Muscle layer of duodenum (tissue), 2 donors: ENCODE measurements around the gene ZC3HAV1L.

Experiments
- H3K27ac ChIP-seq: one replicate; pipeline ENCODE4 v1.7.0; 2013; ENCODE audit warnings: mild to moderate bottlenecking, low read length
- H3K27me3 ChIP-seq: one replicate; pipeline ENCODE4 v1.7.0; 2013; ENCODE audit warnings: low read depth, mild to moderate bottlenecking, control low read depth, low read length
- H3K36me3 ChIP-seq, 2 donors: one replicate each; pipeline ENCODE4 v1.7.0; 2013; ENCODE audit warnings: low read length in 2 of 2, control low read depth in 1 of 2, mild to moderate bottlenecking in 1 of 2; ENCODE audit not compliant: insufficient read depth in 2 of 2, control insufficient read depth in 1 of 2
- H3K4me1 ChIP-seq, 2 donors: one replicate each; pipeline ENCODE4 v1.7.0; 2013; ENCODE audit warnings: low read length in 2 of 2, mild to moderate bottlenecking in 2 of 2, control low read depth in 1 of 2, moderate library complexity in 1 of 2; ENCODE audit not compliant: insufficient read depth in 2 of 2, control insufficient read depth in 1 of 2
- H3K4me3 ChIP-seq, 2 donors: one replicate each; pipeline ENCODE4 v1.7.0; 2013; ENCODE audit warnings: low read length in 2 of 2, low read depth in 1 of 2, mild to moderate bottlenecking in 1 of 2
- H3K9me3 ChIP-seq, 2 donors: one replicate each; pipeline ENCODE4 v1.7.0; 2013; ENCODE audit warnings: low read length in 2 of 2, control low read depth in 1 of 2, mild to moderate bottlenecking in 1 of 2; ENCODE audit not compliant: control insufficient read depth in 1 of 2
- donor health status: healthy.

ZC3HAV1L gene

DNA sequence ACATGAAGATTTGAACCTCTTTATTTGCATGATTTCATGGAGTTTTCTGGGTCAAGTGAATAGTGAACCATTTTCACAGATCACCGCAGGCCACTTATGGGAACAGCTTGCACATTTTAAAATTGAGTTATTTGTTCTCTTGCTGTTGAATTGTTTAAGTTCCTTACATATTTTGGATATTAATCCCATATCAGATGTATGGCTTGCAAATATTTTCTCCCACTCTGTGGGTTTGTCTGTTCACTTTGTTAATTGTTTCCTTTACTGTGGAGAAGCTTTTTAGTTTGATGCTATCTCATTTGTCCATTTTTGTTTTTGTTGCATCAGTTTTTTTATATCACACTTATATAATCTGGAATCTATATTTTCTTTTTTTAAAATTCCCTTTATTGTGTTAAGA lies 14.1 kb upstream of the ZC3HAV1L start:
- H3K27ac ChIP-seq, result no peak overlapping the region
- peaks cover 57 to 69% of the 10 kb centered on the region in 2 donors for H3K36me3 ChIP-seq
- H3K4me3 ChIP-seq, result no peak overlapping the region
- H3K27me3 ChIP-seq, result no peaks in the 10 kb centered on the region
- no peaks in the 10 kb centered on the region for H3K9me3 ChIP-seq
- no peaks in the 10 kb centered on the region for H3K4me1 ChIP-seq

DNA sequence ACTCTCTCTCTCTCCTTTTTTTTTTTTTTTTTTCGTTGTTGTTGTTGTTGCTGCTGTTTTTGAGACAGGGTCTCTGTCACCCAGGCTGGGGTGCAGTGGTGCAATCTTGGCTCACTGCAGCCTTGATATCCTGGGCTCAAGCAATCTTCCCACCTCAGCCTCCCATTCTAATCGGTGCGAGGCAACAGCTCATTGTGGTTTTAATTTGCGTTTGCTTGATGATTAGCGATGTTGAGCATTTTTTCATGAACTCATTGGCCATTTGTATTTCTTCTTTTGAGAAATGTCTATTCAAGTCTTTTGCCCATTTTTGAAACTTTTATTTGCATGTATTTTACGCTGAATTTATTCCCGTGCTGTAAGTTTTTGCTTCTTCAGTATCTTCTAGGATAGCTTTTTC lies 13.3 kb upstream of the ZC3HAV1L start:
- H3K36me3 ChIP-seq, result peaks cover 51 to 61% of the 10 kb centered on the region in 2 donors
- H3K4me1 ChIP-seq, result no peaks in the 10 kb centered on the region

DNA sequence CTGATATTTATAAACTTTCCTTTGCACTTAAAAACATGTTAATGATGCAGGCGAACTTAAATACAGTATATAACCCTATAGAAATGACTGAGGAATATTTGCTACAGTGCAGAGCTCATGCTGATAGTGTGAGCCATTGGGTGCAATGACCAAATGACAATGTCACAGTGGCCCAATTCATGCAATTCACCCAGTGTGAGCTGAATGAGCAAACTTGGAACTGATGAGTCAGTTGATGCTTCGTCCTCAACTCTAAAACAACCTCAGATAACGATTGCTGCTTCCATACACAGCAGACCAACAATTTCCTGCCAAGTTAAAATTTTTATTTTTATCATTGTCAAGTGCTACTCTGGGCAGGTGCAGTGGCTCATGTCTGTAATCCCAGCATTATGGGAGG lies 12.1 kb upstream of the ZC3HAV1L start:
- no peak overlapping the region for H3K27ac ChIP-seq
- no peaks in the 10 kb centered on the region for H3K4me1 ChIP-seq
- no peak overlapping the region for H3K4me3 ChIP-seq
- H3K9me3 ChIP-seq, result no peaks in the 10 kb centered on the region
- H3K27me3 ChIP-seq, result no peaks in the 10 kb centered on the region
- H3K36me3 ChIP-seq, result peaks cover 47 to 49% of the 10 kb centered on the region in 2 donors

More for the DNA sequence above, 13.3 kb upstream of the ZC3HAV1L start:
- Histone ChIP-seq H3K4me3 (no peak overlapping the region), H3K27me3 (no peaks in the 10 kb centered on the region), H3K9me3 (no peaks in the 10 kb centered on the region), H3K27ac (no peak overlapping the region)

GRCh38 chr7:139046143-139046542 lies 10.3 kb upstream of the ZC3HAV1L start:
- Histone ChIP-seq H3K27me3 (no peaks in the 10 kb centered on the region), H3K9me3 (no peaks in the 10 kb centered on the region), H3K4me3 (no peak overlapping the region), H3K36me3 (peaks cover 41 to 43% of the 10 kb centered on the region in 2 donors), H3K27ac (no peak overlapping the region), H3K4me1 (no peaks in the 10 kb centered on the region)

- Histone ChIP-seq H3K9me3 (no peaks in the 10 kb centered on the region), H3K4me3 (no peak overlapping the region), H3K36me3 (peaks cover 38 to 40% of the 10 kb centered on the region in 2 donors), H3K4me1 (no peaks in the 10 kb centered on the region), H3K27me3 (no peaks in the 10 kb centered on the region), H3K27ac (no peak overlapping the region)
These were observed 9.3 kb upstream of the ZC3HAV1L start for GRCh38 chr7:139044813-139045794.

DNA sequence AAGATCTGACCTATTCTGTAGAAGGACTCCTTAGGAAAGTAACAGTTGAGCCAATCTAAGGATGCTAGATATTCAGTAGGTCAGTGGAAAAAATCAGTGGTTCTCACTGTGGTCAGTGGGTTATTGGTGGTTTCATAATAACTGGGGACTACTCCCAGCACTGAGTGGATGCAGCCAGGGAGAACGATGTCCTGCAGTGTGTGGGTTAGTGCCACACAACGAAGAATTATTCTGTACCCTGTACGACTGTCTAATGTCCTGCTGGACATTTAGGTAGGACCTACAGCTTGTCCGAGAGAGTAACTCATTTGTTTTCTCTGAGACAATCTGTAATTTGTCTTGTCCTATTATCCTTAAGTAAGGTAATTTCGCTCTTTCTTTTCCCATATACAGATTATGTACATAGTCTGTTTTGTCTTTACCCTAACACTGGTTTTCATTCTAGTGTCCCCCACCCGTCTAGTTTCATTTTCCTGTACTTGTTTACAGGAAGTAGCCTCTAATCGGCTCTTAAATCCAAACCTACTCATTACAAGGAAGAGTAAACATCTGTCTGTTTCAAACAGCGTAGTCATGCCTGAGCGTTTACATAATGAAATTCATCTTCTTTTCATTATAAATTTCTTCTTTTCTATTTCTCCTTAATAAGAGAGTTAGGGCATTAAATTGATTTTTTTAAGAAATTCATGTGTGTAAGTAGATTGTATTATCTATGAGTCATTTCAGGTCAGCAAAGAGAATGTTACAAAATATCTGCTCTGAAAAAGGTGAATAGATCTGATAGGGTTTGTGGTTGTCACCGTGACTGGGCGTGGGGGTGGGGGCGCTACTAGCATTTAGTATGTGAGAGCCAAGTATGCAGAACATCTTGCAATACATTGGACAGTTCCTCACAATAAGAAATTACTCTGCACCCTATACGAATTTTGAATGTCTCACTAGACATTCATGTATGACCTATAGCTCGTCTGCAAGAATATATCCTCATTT lies 8.3 kb upstream of the ZC3HAV1L start:
- Histone ChIP-seq H3K4me3 (no peak overlapping the region), H3K27me3 (no peaks in the 10 kb centered on the region), H3K27ac (no peak overlapping the region), H3K36me3 (peaks cover 30 to 32% of the 10 kb centered on the region in 2 donors), H3K4me1 (no peaks in the 10 kb centered on the region), H3K9me3 (no peaks in the 10 kb centered on the region)

DNA sequence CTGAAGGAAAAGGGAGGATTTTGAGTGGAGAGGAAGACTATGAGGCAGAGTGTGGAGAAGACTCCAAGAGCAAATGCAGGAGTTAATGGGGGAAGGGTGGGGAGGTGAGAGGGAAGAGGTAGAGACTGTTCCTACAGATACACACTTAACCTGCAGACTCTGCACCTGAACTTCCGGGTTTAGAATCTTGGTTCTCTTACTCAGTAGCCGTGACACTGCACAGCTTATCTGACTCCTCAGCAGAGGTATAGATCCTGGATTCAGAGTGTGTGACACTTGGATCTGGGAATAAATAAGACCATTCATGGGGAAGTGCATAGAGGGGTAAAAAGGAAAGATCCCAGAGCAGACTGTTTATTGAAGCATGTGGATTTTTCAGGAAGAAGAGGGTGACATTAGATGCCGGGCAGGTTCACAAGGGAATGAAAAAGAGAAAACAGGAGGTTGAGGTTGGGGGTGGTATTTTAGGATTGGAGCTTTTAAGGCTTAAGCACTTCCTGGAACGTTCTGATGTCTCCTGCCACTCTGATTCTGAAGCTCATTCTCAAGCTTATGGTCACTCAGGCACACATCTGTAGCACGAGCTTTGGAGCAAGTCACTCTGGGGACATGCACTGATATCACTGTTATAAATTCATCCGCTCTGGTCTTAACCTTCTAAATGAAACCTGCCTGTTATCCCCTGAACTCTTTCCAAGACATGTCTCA lies 5.7 kb upstream of the ZC3HAV1L start:
- Histone ChIP-seq H3K27ac (no peak overlapping the region), H3K36me3 (peaks cover 12 to 14% of the 10 kb centered on the region in 2 donors), H3K9me3 (no peaks in the 10 kb centered on the region), H3K4me1 (no peaks in the 10 kb centered on the region), H3K27me3 (no peaks in the 10 kb centered on the region), H3K4me3 (no peak overlapping the region)

GRCh38 chr7:139038691-139039090 lies 2.8 kb upstream of the ZC3HAV1L start:
- Histone ChIP-seq H3K4me1 (peaks cover 0 to 13% of the 10 kb centered on the region in 2 donors), H3K4me3 (no peak overlapping the region), H3K36me3 (peaks cover 0 to 3% of the 10 kb centered on the region in 2 donors), H3K9me3 (no peaks in the 10 kb centered on the region), H3K27me3 (no peaks in the 10 kb centered on the region), H3K27ac (no peak overlapping the region)

DNA sequence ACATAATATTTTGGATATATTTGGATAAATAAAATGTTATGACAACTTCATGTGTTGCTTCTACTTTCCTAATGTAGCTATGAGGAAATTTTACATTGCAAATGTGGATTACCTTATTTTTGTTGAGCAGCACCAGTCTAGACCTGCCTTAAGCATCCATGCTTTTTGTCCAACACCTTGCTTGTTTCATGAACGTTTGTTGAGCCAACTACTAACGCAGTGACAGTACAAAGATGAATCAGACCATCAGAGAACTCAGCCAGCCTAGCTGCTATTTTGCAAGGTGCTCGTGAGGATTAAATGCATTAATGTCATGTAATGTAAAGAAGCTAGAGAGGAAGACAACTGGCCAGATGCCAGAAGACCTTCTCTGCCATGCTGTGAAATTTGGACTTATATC lies 1.1 kb upstream of the ZC3HAV1L start:
- no peak overlapping the region for H3K4me3 ChIP-seq
- no peaks in the 10 kb centered on the region for H3K9me3 ChIP-seq
- H3K36me3 ChIP-seq, result no peaks in the 10 kb centered on the region
- no peaks in the 10 kb centered on the region for H3K27me3 ChIP-seq
- no peak overlapping the region for H3K27ac ChIP-seq
- peaks cover 0 to 16% of the 10 kb centered on the region in 2 donors for H3K4me1 ChIP-seq

DNA sequence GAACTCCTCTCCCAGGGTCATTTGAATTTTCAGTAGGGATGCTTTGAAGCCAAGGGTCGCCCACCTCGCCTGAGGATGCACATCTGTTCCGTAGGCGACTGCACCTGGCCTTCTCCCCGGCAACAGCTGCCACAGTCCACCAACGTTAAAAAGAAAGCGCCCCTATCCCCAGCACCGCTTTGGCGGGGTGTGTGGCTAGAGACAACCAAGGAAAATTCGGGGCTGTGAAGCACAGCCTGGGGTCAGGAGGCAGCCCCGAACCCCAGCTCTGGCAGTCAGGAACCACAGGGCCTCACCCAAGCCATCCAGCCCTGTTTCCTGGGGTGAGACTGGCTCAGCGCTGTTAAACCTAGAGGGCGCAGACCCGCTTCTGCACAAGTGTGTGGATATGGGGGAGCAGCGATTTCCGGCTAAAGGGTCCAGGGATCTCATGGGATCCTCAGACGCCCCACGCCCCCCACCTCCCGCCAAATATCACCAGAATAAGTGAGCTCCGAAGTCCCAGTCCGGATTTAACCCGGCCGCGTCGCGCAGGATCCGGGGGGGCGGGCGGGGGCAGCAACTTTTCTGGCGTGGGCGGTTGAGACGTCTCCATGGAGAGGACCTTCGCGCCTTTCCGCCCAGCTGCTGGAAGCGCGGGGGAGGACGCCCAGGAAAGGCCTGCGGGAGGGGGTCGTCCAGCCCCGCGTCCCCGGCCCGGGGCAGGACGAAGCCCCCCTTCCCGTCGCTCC lies 822 bp downstream of the ZC3HAV1L start:
- no peak overlapping the region for H3K27ac ChIP-seq

More for the DNA sequence above, 822 bp downstream of the ZC3HAV1L start:
- H3K36me3 ChIP-seq, result peaks cover 0 to 3% of the 10 kb centered on the region in 2 donors
- H3K27me3 ChIP-seq, result no peaks in the 10 kb centered on the region
- peak overlapping the region; percentile 48 to 87 for H3K4me3 ChIP-seq
- no peaks in the 10 kb centered on the region for H3K9me3 ChIP-seq
- peaks cover 0 to 16% of the 10 kb centered on the region in 2 donors for H3K4me1 ChIP-seq
